ENCODE measurements around the gene SBF2.

Gene SBF2

GRCh38 chr11:10273738-10274137 lies 20.3 kb downstream of the SBF2 start:
- H3K79me2 ChIP-seq (ENCODE audit: insufficient read depth, low read depth), result no peaks in the 10 kb centered on the region
- TF ChIP-seq CTCF (conservative IDR thresholded peaks at IDR 0.05; ENCODE audit: low read depth, low read length), result no peak

DNA sequence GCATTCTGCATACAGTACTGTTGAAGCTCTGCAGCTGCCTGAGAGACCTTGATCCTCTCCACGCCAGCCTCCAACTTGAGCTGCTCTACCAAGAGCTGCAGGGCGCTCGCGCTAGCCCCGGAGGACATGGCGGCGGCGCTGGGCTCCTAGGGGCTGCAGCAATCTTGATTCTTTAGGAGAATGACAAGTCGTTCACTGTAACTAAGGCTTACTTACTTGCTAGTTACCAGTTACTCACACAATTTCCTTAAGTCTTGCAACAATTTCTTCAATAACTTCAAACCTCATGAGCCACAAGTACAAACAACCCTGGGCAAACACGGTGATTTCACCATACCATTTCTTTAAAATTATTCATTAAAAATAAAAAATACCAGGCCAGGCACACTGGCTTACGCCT lies 21.9 kb downstream of the SBF2 start:
- Histone ChIP-seq H3K4me2 (no peak overlapping the region), H3K36me3 (ENCODE audit: insufficient read depth) (no peaks in the 10 kb centered on the region), H2AFZ (ENCODE audit: low read depth) (no peak overlapping the region), H3K79me2 (ENCODE audit: insufficient read depth, low read depth) (no peaks in the 10 kb centered on the region), H3K27ac (no peak overlapping the region), H4K20me1 (ENCODE audit: insufficient read depth) (no peaks in the 10 kb centered on the region), H3K27me3 (ENCODE audit: insufficient read depth, low read depth) (no peaks in the 10 kb centered on the region), H3K4me3 (IDR thresholded peaks at IDR 0.05; ENCODE audit: insufficient read depth, low read depth, low read length) (no peak overlapping the region), H3K9ac (no peak overlapping the region), H3K4me1 (ENCODE audit: low read depth, poor library complexity, severe bottlenecking) (no peaks in the 10 kb centered on the region)
- TF ChIP-seq CTCF (conservative IDR thresholded peaks at IDR 0.05; ENCODE audit: low read depth, low read length), result no peak

More at GRCh38 chr11:10273738-10274137, 20.3 kb downstream of the SBF2 start:
- no peak overlapping the region for H3K4me2 ChIP-seq
- H3K36me3 ChIP-seq (ENCODE audit: insufficient read depth), result no peaks in the 10 kb centered on the region
- no peak overlapping the region for H2AFZ ChIP-seq (ENCODE audit: low read depth)
- no peaks in the 10 kb centered on the region for H4K20me1 ChIP-seq (ENCODE audit: insufficient read depth)
- H3K27me3 ChIP-seq (ENCODE audit: insufficient read depth, low read depth), result no peaks in the 10 kb centered on the region
- H3K9ac ChIP-seq, result no peak overlapping the region
- no peak overlapping the region for H3K4me3 ChIP-seq (IDR thresholded peaks at IDR 0.05; ENCODE audit: insufficient read depth, low read depth, low read length)
- no peaks in the 10 kb centered on the region for H3K4me1 ChIP-seq (ENCODE audit: low read depth, poor library complexity, severe bottlenecking)
- H3K27ac ChIP-seq, result no peak overlapping the region

DNA sequence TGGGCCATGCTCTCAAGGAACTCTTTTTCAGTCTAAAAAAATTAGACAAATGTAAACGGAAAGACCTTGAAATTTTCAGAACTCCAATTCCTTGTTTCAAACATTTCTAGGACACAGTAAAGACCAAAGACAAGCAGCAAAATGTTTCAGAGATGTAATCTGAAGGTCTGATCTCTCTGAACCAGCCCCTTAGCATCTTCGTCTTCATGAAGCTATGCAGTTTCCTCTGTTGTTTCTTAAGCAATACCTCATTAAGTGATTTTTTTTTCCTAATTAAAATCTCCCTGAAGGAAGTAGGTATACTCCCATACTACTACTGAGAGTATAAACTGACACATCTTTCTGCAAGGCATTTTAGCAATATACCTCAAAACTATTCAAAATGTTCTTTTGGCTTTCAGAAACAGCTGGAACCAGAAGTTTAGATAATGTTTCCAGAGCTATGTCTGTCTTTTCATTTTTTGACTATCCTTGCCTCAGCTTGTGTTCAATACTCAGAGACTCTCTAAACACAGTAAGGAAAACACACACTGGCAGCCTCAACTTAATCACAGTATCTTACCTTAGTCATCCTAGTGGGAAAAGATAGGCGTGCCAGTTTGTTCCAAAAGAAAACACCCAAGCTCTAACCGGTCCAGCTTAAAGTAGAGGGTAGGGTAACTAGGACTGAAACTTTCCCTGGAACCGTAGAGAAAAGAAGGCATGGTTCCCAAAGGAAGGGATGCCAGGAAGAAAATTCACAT lies 25.1 kb downstream of the SBF2 start:
- Histone ChIP-seq H3K79me2 (ENCODE audit: insufficient read depth, low read depth) (no peaks in the 10 kb centered on the region), H4K20me1 (ENCODE audit: insufficient read depth) (no peaks in the 10 kb centered on the region), H3K9ac (no peak overlapping the region), H3K27ac (no peak overlapping the region), H2AFZ (ENCODE audit: low read depth) (no peak overlapping the region), H3K4me2 (no peak overlapping the region), H3K4me3 (IDR thresholded peaks at IDR 0.05; ENCODE audit: insufficient read depth, low read depth, low read length) (no peak overlapping the region), H3K4me1 (ENCODE audit: low read depth, poor library complexity, severe bottlenecking) (no peaks in the 10 kb centered on the region), H3K36me3 (ENCODE audit: insufficient read depth) (no peaks in the 10 kb centered on the region), H3K27me3 (ENCODE audit: insufficient read depth, low read depth) (no peaks in the 10 kb centered on the region)
- no peak for TF ChIP-seq CTCF (conservative IDR thresholded peaks at IDR 0.05; ENCODE audit: low read depth, low read length)

DNA sequence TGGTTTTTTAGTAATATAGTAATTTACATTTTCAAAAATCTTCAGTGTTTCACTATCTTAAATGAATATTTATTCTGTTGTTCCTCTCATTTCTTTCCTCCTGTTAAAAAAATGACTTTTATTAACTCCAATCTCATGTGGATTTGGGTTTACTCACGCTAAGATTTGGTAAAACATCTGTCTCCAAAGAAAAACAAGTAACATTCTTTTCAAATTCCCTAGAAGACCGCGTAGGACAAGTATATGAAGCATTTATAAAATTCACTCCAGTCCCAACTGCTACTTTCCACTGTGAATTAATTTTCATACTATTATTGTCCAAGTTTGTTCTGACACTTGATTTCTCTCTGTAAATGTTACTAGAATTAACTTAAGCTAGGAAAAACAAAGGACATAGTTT lies 26.2 kb downstream of the SBF2 start:
- Histone ChIP-seq H3K4me2 (no peak overlapping the region), H3K4me1 (ENCODE audit: low read depth, poor library complexity, severe bottlenecking) (no peaks in the 10 kb centered on the region)

More for the DNA sequence above, 26.2 kb downstream of the SBF2 start:
- H3K27me3 ChIP-seq (ENCODE audit: insufficient read depth, low read depth), result no peaks in the 10 kb centered on the region
- no peak for TF ChIP-seq CTCF (conservative IDR thresholded peaks at IDR 0.05; ENCODE audit: low read depth, low read length)
- H3K27ac ChIP-seq, result no peak overlapping the region
- H3K79me2 ChIP-seq (ENCODE audit: insufficient read depth, low read depth), result no peaks in the 10 kb centered on the region
- H3K9ac ChIP-seq, result no peak overlapping the region
- no peaks in the 10 kb centered on the region for H3K36me3 ChIP-seq (ENCODE audit: insufficient read depth)
- no peak overlapping the region for H2AFZ ChIP-seq (ENCODE audit: low read depth)
- H4K20me1 ChIP-seq (ENCODE audit: insufficient read depth), result no peaks in the 10 kb centered on the region
- H3K4me3 ChIP-seq (IDR thresholded peaks at IDR 0.05; ENCODE audit: insufficient read depth, low read depth, low read length), result no peak overlapping the region

Data from KMS-11 (cell line).